Measurements from ENCODE around the gene TRA2B. TPM values are rescaled to one million over a fixed set of nuclear protein-coding genes. Genes with fewer than 3 reads are reported as not detected.

The TRA2B gene
- total and polyA plus RNA-seq, 4 experiments from 2014 or later, result 121 to 181 (median 179) TPM

GRCh38 chr3:185966655-185967054, 28.8 kb upstream of the TRA2B start:
- Histone ChIP-seq H3K4me3 (ENCODE audit: low read length in 2 of 2) (no peak overlapping the region), H3K27me3 (ENCODE audit: insufficient read depth, low read length) (no peaks in the 10 kb centered on the region), H3K27ac (ENCODE audit: low read depth, low read length) (no peak overlapping the region), H3K36me3 (ENCODE audit: insufficient read depth, low read length) (no peaks in the 10 kb centered on the region), H3K9me3 (ENCODE audit: control insufficient read depth in 1 of 2, low read length in 2 of 2) (no peaks in the 10 kb centered on the region), H3K4me1 (ENCODE audit: insufficient read depth, low read length) (no peaks in the 10 kb centered on the region)
- ChIA-PET POLR2A (ENCODE audit: partially characterized antibody) (no interaction called here), CTCF (ENCODE audit: partially characterized antibody) (interaction anchor here (1.4 to 2.0 kb wide), 3 partner anchors 10 to 23 kb away, joined by 5 to 16 read pairs (median 5); no protein-coding TSS in a partner anchor)
- Mint-ChIP-seq H3K36me3 (no peaks in the 10 kb centered on the region), H3K9me3 (peaks cover 0 to 14% (median 9%) of the 10 kb centered on the region in 8 donors), H3K27ac (no peak overlapping the region), H3K27me3 (peaks cover 0 to 2% of the 10 kb centered on the region in 2 donors), H3K4me3 (no peak overlapping the region), H3K4me1 (no peaks in the 10 kb centered on the region)
- no peak for DNase-seq
- intact Hi-C loops (cut with micrococcal nuclease), result no loop called here

DNA sequence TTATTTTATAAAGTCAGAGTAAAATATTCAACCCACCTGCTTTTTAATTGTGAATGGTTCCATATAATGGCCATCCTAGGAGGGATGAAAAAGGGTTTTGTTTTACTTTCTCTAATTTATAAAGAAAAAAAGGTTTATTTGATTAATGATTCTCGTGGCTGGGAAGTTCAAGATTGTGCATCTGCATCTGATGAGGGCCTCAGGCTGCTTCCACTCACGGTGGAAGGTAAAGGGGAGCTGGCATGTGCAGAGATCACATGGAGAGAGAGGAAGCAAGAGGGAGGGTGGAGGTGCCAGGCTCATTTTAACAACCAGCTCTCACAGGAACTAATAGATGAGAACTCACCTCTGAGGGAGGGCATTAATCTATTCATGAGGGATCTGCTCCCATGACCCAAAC, 27.7 kb upstream of the TRA2B start:
- ChIA-PET POLR2A (ENCODE audit: partially characterized antibody) (no interaction called here), CTCF (ENCODE audit: partially characterized antibody) (interaction anchor here (1.0 to 2.0 kb wide), 3 partner anchors 18 to 652 kb away, joined by 3 to 16 read pairs (median 5); no protein-coding TSS in a partner anchor)
- no peaks in the 10 kb centered on the region for H3K36me3 Mint-ChIP-seq
- Histone ChIP-seq H3K4me3 (ENCODE audit: low read length in 2 of 2) (no peak overlapping the region), H3K27me3 (ENCODE audit: insufficient read depth, low read length) (no peaks in the 10 kb centered on the region), H3K4me1 (ENCODE audit: insufficient read depth, low read length) (peaks cover under 1% of the 10 kb centered on the region), H3K9me3 (ENCODE audit: control insufficient read depth in 1 of 2, low read length in 2 of 2) (no peaks in the 10 kb centered on the region), H3K27ac (ENCODE audit: low read depth, low read length) (no peak overlapping the region), H3K36me3 (ENCODE audit: insufficient read depth, low read length) (no peaks in the 10 kb centered on the region)
- no peak for DNase-seq
- no peak overlapping the region for H3K4me3 Mint-ChIP-seq
- intact Hi-C loops (cut with micrococcal nuclease), result no loop called here
- no peaks in the 10 kb centered on the region for H3K4me1 Mint-ChIP-seq
- H3K27ac Mint-ChIP-seq, result no peak overlapping the region
- peaks cover 0 to 14% (median 9%) of the 10 kb centered on the region in 8 donors for H3K9me3 Mint-ChIP-seq
- H3K27me3 Mint-ChIP-seq, result peaks cover 0 to 2% of the 10 kb centered on the region in 2 donors

- Mint-ChIP-seq H3K4me3 (no peak overlapping the region), H3K27me3 (peaks cover 3 to 7% of the 10 kb centered on the region in 2 donors), H3K9me3 (peaks cover 0 to 14% (median 8%) of the 10 kb centered on the region in 8 donors), H3K4me1 (peaks cover 2 to 7% (median 4%) of the 10 kb centered on the region in 4 donors), H3K36me3 (no peaks in the 10 kb centered on the region), H3K27ac (no peak overlapping the region)
- intact Hi-C loops (cut with micrococcal nuclease), result no loop called here
- DNase-seq, result no peak
- Histone ChIP-seq H3K4me3 (ENCODE audit: low read length in 2 of 2) (no peak overlapping the region), H3K27ac (ENCODE audit: low read depth, low read length) (no peak overlapping the region), H3K36me3 (ENCODE audit: insufficient read depth, low read length) (no peaks in the 10 kb centered on the region), H3K9me3 (ENCODE audit: control insufficient read depth in 1 of 2, low read length in 2 of 2) (no peaks in the 10 kb centered on the region), H3K4me1 (ENCODE audit: insufficient read depth, low read length) (peaks cover 8% of the 10 kb centered on the region), H3K27me3 (ENCODE audit: insufficient read depth, low read length) (peaks cover 5% of the 10 kb centered on the region)
- POLR2A ChIA-PET (ENCODE audit: partially characterized antibody), result no interaction called here
- CTCF ChIA-PET (ENCODE audit: partially characterized antibody), result interaction anchor here (2.3 kb wide), 1 partner anchor 18 kb away, joined by 13 read pairs; no protein-coding TSS in a partner anchor
Measured at GRCh38 chr3:185961675-185962232, 23.9 kb upstream of the TRA2B start.

GRCh38 chr3:185960522-185961288, 22.9 kb upstream of the TRA2B start:
- Histone ChIP-seq H3K27ac (ENCODE audit: low read depth, low read length) (no peak overlapping the region), H3K4me3 (ENCODE audit: low read length in 2 of 2) (no peak overlapping the region), H3K9me3 (ENCODE audit: control insufficient read depth in 1 of 2, low read length in 2 of 2) (no peaks in the 10 kb centered on the region), H3K36me3 (ENCODE audit: insufficient read depth, low read length) (no peaks in the 10 kb centered on the region), H3K27me3 (ENCODE audit: insufficient read depth, low read length) (peaks cover 5% of the 10 kb centered on the region), H3K4me1 (ENCODE audit: insufficient read depth, low read length) (peaks cover 8% of the 10 kb centered on the region)
- no peak overlapping the region for H3K27ac Mint-ChIP-seq
- H3K36me3 Mint-ChIP-seq, result no peaks in the 10 kb centered on the region
- ChIA-PET CTCF (ENCODE audit: partially characterized antibody) (interaction anchor here (2.3 kb wide), 1 partner anchor 17 kb away, joined by 13 read pairs; no protein-coding TSS in a partner anchor), POLR2A (ENCODE audit: partially characterized antibody) (interaction anchor here (1.4 kb wide), 1 partner anchor 17 kb away, joined by 4 read pairs; no protein-coding TSS in a partner anchor)
- intact Hi-C loops (cut with micrococcal nuclease), result no loop called here
- H3K4me1 Mint-ChIP-seq, result peaks cover 2 to 7% (median 4%) of the 10 kb centered on the region in 4 donors
- H3K4me3 Mint-ChIP-seq, result no peak overlapping the region
- DNase-seq, result no peak
- peaks cover 0 to 7% (median 5%) of the 10 kb centered on the region in 8 donors for H3K9me3 Mint-ChIP-seq
- H3K27me3 Mint-ChIP-seq, result peaks cover 5 to 7% of the 10 kb centered on the region in 2 donors

GRCh38 chr3:185959609-185960521, 22.1 kb upstream of the TRA2B start:
- H3K4me3 ChIP-seq (ENCODE audit: low read length in 2 of 2), result no peak overlapping the region
- Mint-ChIP-seq H3K4me3 (peak overlapping the region in 3 of 8 donors; percentile 8 to 45 (median 35)), H3K4me1 (peaks cover 2 to 7% (median 4%) of the 10 kb centered on the region in 4 donors), H3K27me3 (peaks cover 8 to 13% of the 10 kb centered on the region in 2 donors), H3K9me3 (peaks cover 0 to 2% (median 0%) of the 10 kb centered on the region in 8 donors), H3K36me3 (no peaks in the 10 kb centered on the region), H3K27ac (peak overlapping the region in 2 of 7 donors; percentile 48 to 49)
- DNase-seq, result no peak
- no peaks in the 10 kb centered on the region for H3K36me3 ChIP-seq (ENCODE audit: insufficient read depth, low read length)
- H3K27ac ChIP-seq (ENCODE audit: low read depth, low read length), result no peak overlapping the region
- POLR2A ChIA-PET (ENCODE audit: partially characterized antibody), result interaction anchor here (1.2 to 1.4 kb wide), 2 partner anchors 16 to 22 kb away, joined by 3 to 4 read pairs; partner anchors contain the start of gene TRA2B
- H3K9me3 ChIP-seq (ENCODE audit: control insufficient read depth in 1 of 2, low read length in 2 of 2), result no peaks in the 10 kb centered on the region
- intact Hi-C loops (cut with micrococcal nuclease), result no loop called here
- H3K4me1 ChIP-seq (ENCODE audit: insufficient read depth, low read length), result peaks cover 8% of the 10 kb centered on the region
- H3K27me3 ChIP-seq (ENCODE audit: insufficient read depth, low read length), result peaks cover 5% of the 10 kb centered on the region
- CTCF ChIA-PET (ENCODE audit: partially characterized antibody), result interaction anchor here (3.6 kb wide), 1 partner anchor 16 kb away, joined by 23 read pairs; no protein-coding TSS in a partner anchor

- H3K4me1 ChIP-seq (ENCODE audit: insufficient read depth, low read length), result peaks cover 8% of the 10 kb centered on the region
- H3K4me3 ChIP-seq (ENCODE audit: low read length in 2 of 2), result no peak overlapping the region
- H3K27ac ChIP-seq (ENCODE audit: low read depth, low read length), result no peak overlapping the region
- peaks cover 0 to 1% (median 0%) of the 10 kb centered on the region in 8 donors for H3K9me3 Mint-ChIP-seq
- no peaks in the 10 kb centered on the region for H3K36me3 ChIP-seq (ENCODE audit: insufficient read depth, low read length)
- peaks cover 2 to 7% (median 4%) of the 10 kb centered on the region in 4 donors for H3K4me1 Mint-ChIP-seq
- peak overlapping the region in 2 of 7 donors; percentile 17 to 23 for H3K27ac Mint-ChIP-seq
- no peak for DNase-seq
- CTCF ChIA-PET (ENCODE audit: partially characterized antibody), result interaction anchor here (3.6 kb wide), 1 partner anchor 14 kb away, joined by 23 read pairs; no protein-coding TSS in a partner anchor
- no peaks in the 10 kb centered on the region for H3K36me3 Mint-ChIP-seq
- intact Hi-C loops (cut with micrococcal nuclease), result no loop called here
- peaks cover 8 to 15% of the 10 kb centered on the region in 2 donors for H3K27me3 Mint-ChIP-seq
- H3K9me3 ChIP-seq (ENCODE audit: control insufficient read depth in 1 of 2, low read length in 2 of 2), result no peaks in the 10 kb centered on the region
- POLR2A ChIA-PET (ENCODE audit: partially characterized antibody), result interaction anchor here (1.2 kb wide), 1 partner anchor 21 kb away, joined by 3 read pairs; the partner anchor contains the start of gene TRA2B
- peaks cover 5% of the 10 kb centered on the region for H3K27me3 ChIP-seq (ENCODE audit: insufficient read depth, low read length)
- H3K4me3 Mint-ChIP-seq, result no peak overlapping the region
Measured at GRCh38 chr3:185958626-185959025, 20.8 kb upstream of the TRA2B start.

Measured in CD4-positive, alpha-beta memory T cell (primary cell).